Measurements from ENCODE around the gene HK3.

- TF ChIP-seq, protein P1, sequence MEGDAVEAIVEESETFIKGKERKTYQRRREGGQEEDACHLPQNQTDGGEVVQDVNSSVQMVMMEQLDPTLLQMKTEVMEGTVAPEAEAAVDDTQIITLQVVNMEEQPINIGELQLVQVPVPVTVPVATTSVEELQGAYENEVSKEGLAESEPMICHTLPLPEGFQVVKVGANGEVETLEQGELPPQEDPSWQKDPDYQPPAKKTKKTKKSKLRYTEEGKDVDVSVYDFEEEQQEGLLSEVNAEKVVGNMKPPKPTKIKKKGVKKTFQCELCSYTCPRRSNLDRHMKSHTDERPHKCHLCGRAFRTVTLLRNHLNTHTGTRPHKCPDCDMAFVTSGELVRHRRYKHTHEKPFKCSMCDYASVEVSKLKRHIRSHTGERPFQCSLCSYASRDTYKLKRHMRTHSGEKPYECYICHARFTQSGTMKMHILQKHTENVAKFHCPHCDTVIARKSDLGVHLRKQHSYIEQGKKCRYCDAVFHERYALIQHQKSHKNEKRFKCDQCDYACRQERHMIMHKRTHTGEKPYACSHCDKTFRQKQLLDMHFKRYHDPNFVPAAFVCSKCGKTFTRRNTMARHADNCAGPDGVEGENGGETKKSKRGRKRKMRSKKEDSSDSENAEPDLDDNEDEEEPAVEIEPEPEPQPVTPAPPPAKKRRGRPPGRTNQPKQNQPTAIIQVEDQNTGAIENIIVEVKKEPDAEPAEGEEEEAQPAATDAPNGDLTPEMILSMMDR (IDR thresholded peaks at IDR 0.05), result no peak
- TF ChIP-seq POLR2A (IDR thresholded peaks at IDR 0.05), result no peak
Measured at GRCh38 chr5:176947847-176948246, 48.7 kb upstream of the HK3 start.

Data from right lobe of liver (tissue), 4 donors.